NB4 (cell line): ENCODE results near the gene WIZ.

Experiments
- DNase-seq: peaks from one replicate; pipeline ENCODE4 v3.0.0; 2010; ENCODE audit warnings: low read depth
- H3K4me3 ChIP-seq: one replicate; pipeline ENCODE4 v1.5.1; 2011; ENCODE audit warnings: mild to moderate bottlenecking, low read depth, low read length, moderate library complexity
- MYC ChIP-seq: IDR thresholded peaks from 2 replicates; pipeline ENCODE4 v1.6.1; 2011; ENCODE audit warnings: low read depth, low read length
- POLR2A ChIP-seq: IDR thresholded peaks from 2 replicates; pipeline ENCODE4 v1.6.1; 2011; ENCODE audit warnings: mild to moderate bottlenecking; ENCODE audit not compliant: insufficient read length; ENCODE audit errors: extremely low read depth
- TF ChIP-seq, protein P1 (sequence below): IDR thresholded peaks from 2 replicates; pipeline ENCODE4 v1.6.1; 2011; ENCODE audit warnings: low read depth, low read length
- TF ChIP-seq, protein P2 (sequence below): IDR thresholded peaks from one replicate; pipeline ENCODE4 v1.5.1; 2012; ENCODE audit warnings: low read depth, low read length

The WIZ gene

DNA sequence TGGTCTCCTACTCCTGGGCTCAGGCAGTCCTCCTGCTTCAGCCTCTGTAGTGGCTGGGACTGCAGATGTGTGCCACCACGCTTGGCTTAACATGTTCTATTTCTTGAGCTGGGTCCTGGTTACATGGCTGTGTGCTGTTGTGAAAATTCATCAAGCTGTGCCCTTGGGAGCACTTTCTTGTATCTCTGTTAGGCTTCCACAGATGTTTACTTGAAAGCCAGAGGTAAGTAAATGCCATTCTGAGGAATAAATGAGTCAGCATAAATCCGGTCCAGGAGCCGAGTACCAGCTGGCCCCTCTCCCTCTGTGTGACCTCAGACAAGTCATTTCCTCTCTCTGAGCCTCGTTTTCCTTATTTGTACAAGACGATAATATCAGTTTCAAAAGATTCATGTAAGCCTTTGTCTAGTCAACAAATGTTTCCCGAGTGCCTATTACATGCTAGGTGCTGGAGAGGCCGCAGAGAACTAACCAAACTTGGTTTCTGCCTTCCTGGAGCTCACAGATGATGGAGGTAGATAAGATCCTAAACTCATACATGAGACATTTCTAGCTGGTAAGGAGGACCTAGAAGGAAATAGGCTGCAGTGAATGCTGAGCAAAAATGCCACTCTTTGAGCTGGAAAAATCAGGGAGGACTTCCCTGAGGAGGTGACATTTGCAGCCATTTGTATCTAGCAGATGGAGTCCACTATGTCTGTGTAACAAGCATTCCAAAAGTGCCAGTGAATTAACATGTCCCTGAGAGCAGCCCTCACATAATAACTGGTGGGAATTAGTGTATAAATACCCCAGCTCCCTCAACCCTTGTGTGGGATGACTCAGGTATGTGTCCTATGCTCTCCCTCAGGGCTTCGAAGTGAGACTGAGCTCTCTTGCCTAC is 17.3 kb upstream of the WIZ start:
- DNase-seq: peak; percentile 83
- H3K4me3 ChIP-seq: no peak overlapping the region
- TF ChIP-seq MYC (peak; percentile 47; the same call in 1 of the 2 replicates), POLR2A (no peak)
- TF ChIP-seq, protein P1, sequence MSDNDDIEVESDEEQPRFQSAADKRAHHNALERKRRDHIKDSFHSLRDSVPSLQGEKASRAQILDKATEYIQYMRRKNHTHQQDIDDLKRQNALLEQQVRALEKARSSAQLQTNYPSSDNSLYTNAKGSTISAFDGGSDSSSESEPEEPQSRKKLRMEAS: no peak

DNA sequence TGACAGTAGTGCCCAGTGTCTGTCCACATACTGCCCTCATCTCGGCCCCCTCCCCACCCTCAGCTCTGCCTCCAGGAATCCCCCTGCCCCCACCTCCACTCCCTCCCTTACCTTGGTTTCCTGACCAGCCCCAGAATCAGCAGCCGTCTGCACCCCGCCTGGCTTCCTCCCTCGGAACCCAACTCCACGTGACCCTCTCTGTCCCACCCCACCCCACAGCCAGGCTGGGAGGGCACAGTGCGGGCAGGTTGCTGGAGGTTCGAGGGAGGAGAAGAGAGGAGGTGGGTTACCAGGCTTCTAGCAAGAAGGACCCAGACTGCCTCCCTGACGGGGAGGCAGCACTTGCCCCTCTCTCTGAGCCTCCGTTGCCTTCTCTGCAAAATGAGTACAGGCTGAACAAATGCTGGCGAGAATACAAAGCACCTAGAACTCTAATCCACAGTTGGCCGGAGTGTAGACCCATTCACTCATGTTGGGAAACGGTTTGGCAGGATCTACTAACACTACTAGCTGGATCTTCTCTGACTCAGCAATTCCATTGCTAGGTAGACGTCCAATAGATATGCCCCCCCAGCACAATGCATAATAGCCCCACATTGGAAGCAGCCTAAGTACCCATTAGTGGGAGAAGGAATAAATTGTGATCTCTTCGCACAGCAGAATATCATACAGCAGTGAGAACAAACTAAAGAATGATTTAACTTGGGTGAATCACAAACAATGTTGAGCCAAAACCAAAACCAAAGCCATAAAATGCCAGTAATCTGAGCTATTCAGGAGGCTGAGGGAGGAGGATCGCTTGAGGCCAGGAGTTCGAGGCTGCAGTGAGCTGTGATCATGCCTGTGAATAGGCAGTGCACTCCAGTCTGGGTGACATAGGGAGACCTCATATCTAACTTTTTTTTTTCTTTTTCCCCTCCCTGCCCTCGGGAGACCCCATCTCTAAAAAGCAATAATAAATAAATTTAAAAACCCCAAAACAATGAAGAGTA is 14.9 kb upstream of the WIZ start, which contains the start of gene RASAL3:
RASAL3 (minus strand) TSS at position 151 of the 992 bp plus-strand sequence. CDS start 186 bp downstream, outside the sequence.
- TF ChIP-seq, protein P2, sequence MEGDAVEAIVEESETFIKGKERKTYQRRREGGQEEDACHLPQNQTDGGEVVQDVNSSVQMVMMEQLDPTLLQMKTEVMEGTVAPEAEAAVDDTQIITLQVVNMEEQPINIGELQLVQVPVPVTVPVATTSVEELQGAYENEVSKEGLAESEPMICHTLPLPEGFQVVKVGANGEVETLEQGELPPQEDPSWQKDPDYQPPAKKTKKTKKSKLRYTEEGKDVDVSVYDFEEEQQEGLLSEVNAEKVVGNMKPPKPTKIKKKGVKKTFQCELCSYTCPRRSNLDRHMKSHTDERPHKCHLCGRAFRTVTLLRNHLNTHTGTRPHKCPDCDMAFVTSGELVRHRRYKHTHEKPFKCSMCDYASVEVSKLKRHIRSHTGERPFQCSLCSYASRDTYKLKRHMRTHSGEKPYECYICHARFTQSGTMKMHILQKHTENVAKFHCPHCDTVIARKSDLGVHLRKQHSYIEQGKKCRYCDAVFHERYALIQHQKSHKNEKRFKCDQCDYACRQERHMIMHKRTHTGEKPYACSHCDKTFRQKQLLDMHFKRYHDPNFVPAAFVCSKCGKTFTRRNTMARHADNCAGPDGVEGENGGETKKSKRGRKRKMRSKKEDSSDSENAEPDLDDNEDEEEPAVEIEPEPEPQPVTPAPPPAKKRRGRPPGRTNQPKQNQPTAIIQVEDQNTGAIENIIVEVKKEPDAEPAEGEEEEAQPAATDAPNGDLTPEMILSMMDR: no peak
- TF ChIP-seq POLR2A (peak; percentile 5), MYC (no peak; the same call in 1 of the 2 replicates)
- TF ChIP-seq, protein P1: peak; percentile 91
- DNase-seq: peak; percentile 80
- peak within 1 kb of the TSS; percentile 78 for H3K4me3 ChIP-seq

DNA sequence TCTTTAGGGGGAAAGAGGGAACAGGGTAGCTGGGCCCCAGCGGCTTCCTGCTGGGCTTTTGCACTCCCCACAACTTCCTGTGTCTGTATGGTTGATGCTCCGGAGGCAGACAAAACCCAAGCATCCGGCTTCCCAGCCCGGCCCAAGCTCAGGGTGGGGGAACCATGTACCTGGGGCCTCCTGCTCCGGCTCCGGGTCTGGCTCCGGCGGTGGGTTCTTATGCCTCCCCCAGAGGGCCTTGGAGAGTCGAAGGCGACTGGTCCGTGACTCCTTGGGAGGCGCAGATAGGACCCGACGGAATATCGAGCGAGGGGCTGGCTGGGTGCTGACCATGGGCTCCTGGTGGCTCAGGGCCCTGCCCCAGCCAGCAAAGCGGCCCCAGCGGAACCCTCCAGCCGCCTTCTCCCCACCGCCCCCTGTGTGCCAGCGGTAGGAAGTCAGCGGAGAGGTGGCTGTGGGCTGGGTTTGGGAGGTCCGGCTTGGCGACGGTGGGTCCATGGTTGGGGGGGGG is 14.2 kb upstream of the WIZ start:
- DNase-seq: peak; percentile 89

GRCh38 chr19:15461694-15462093 is 11.9 kb upstream of the WIZ start:
- TF ChIP-seq POLR2A (no peak), MYC (no peak)
- TF ChIP-seq, protein P2: no peak
- TF ChIP-seq, protein P1: no peak
- H3K4me3 ChIP-seq: no peak overlapping the region
- no peak for DNase-seq

More for the DNA sequence above, 14.2 kb upstream of the WIZ start:
- peak overlapping the region; percentile 78 for H3K4me3 ChIP-seq
- TF ChIP-seq MYC (peak; percentile 5), POLR2A (peak; percentile 73)
- TF ChIP-seq, protein P1: peak; percentile 30
- TF ChIP-seq, protein P2: no peak

- no peak overlapping the region for H3K4me3 ChIP-seq
- no peak for DNase-seq
- TF ChIP-seq, protein P2: no peak
- TF ChIP-seq MYC (no peak), POLR2A (no peak)
- TF ChIP-seq, protein P1: no peak
Observed at GRCh38 chr19:15457701-15458484, 8.1 kb upstream of the WIZ start.
